Measurements from ENCODE around the gene C1orf167.

C1orf167 gene

DNA sequence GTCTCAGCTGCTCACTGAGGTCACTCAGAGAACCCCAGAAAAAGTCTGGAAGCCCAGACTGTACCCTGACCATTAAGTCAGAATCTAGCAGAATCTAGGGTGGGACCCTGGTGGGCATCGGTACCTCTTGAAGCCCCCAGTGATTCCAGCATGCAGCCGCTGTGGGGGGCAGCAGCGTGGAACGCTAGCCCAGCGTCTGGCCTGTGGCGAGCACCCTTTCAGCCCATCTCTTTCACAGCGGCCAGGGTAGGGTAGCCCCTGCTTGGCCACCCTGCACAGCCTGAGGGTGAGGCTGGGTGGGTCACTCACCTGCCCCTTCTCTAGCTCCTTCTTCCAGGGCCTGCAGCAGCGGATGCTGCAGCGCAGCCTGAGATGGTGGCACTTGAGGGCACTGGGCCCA lies 16.3 kb downstream of the C1orf167 start:
- H2AFZ ChIP-seq (ENCODE audit: low read depth, low read length): no peak overlapping the region
- no peaks in the 10 kb centered on the region for H3K36me3 ChIP-seq (ENCODE audit: insufficient read depth, low read length)
- no peaks in the 10 kb centered on the region for H3K9me3 ChIP-seq (ENCODE audit: low read length)
- H3K4me1 ChIP-seq (ENCODE audit: insufficient read depth, low read length): no peaks in the 10 kb centered on the region
- H3K4me3 ChIP-seq (ENCODE audit: low read length): no peak overlapping the region
- H3K27me3 ChIP-seq (ENCODE audit: insufficient read depth, low read length): peaks cover 16% of the 10 kb centered on the region

DNA sequence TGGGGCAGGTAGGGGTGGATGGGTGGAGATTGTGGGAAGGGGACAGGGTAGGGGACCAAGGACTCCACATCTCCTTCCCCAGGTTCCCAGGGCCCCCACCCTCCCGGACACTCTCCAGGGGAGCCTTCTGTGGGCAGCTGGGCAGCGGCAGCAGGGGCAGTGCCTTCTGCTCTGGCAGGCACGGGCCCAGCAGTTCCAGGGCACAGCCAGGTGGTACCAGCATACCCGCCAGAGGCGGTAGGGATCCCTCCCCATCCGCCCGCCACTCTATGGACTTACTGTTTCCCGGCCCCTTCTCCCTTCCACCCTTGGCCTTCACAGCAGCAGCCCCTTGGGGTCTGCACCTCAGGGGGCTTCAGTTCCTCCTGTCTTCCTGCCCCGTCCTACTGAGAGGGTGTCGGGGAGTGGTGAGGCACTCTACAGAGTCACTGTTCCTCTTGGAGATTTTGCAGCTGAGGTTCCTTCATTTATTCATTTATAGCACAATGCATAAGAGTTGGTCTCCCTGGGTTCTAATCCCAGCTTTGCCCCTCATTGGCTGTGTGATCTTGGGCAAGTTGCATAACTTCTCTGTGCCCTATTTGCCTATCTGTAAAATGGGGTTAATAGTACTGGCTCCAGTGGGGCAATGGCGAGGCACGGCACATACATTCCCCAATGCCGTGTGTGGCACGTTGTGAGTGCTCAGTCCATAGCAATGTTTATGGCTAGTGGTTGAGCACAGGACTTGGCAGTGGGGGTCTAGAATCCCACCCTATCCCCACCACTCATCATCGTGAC lies 17.0 kb downstream of the C1orf167 start:
- H3K36me3 ChIP-seq (ENCODE audit: insufficient read depth, low read length): no peaks in the 10 kb centered on the region
- no peak overlapping the region for H3K4me3 ChIP-seq (ENCODE audit: low read length)
- H2AFZ ChIP-seq (ENCODE audit: low read depth, low read length): no peak overlapping the region
- H3K9me3 ChIP-seq (ENCODE audit: low read length): no peaks in the 10 kb centered on the region
- no peaks in the 10 kb centered on the region for H3K4me1 ChIP-seq (ENCODE audit: insufficient read depth, low read length)
- H3K27me3 ChIP-seq (ENCODE audit: insufficient read depth, low read length): peaks cover 15% of the 10 kb centered on the region

DNA sequence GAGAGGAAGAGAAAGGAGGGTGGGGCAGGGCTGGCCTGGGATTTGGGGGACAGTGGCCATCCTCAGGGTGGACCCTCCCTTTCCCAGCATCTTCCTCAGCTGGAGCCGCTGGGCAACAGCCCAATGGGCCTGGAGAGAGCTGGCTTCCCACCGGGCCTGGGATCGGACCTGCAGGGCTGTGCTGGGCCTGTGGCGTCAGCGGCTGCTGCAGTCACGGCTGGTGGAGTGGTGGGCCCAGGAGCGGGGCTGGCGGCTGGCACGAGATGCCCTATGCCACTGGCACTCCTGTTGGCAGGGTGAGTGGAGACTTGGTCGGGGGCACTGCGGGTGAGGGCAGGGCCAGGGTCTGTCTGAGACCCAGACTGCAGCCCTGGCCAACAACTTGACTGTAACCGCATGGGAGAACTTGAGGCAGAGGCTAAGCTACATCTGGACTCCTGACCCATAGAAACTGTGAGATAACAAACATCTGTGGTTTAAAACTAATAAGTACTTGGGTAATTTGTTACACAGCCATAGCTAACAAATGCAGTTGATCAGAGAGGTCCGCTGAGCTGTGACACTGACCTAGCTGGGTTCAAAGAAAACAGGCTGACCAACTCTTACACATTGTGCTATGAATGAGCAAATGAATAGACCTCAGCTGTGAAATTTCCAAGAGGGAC lies 17.9 kb downstream of the C1orf167 start:
- no peak overlapping the region for H3K4me3 ChIP-seq (ENCODE audit: low read length)
- H3K36me3 ChIP-seq (ENCODE audit: insufficient read depth, low read length): no peaks in the 10 kb centered on the region
- peaks cover 10% of the 10 kb centered on the region for H3K27me3 ChIP-seq (ENCODE audit: insufficient read depth, low read length)
- H3K9me3 ChIP-seq (ENCODE audit: low read length): no peaks in the 10 kb centered on the region
- H2AFZ ChIP-seq (ENCODE audit: low read depth, low read length): no peak overlapping the region
- peaks cover 5% of the 10 kb centered on the region for H3K4me1 ChIP-seq (ENCODE audit: insufficient read depth, low read length)

DNA sequence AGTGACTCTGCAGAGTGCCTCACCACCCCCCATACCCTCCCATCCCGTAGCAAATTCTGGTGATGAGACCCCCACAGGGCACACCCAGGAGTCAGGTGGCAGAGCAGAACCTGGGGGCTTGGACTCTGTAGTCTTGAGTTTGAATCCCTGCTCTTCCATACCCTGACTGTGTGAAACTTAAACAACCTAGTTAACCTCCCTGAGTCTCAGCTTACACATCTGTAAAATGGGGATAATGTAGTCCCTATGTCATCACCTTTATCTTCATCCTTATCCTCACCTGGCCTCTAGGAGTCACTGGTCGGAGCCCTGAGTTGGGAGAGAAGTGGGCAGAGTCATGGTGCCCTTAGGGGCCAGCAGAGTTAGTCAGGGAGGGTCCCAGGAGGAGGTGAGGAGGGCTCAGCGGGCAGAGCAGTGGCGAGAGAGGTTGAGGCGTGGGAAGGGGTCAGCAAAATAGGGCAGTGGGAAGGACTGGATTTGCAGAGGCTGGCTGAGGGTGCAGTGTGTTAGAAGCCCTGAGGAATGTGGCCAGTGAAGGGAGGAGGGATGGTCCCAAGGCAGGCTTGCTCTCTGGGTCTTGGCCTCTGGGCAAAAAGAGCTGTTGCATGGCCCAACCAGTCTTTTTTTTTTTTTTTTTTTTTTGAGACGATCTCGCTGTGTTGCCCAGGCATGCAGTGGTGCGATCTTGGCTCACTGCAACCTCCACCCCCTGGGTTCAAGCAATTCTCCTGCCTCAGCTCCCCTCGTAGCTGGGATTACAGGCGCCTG lies 18.6 kb downstream of the C1orf167 start:
- peaks cover 7% of the 10 kb centered on the region for H3K4me1 ChIP-seq (ENCODE audit: insufficient read depth, low read length)
- H2AFZ ChIP-seq (ENCODE audit: low read depth, low read length): no peak overlapping the region
- no peak overlapping the region for H3K4me3 ChIP-seq (ENCODE audit: low read length)
- H3K9me3 ChIP-seq (ENCODE audit: low read length): no peaks in the 10 kb centered on the region
- peaks cover 7% of the 10 kb centered on the region for H3K27me3 ChIP-seq (ENCODE audit: insufficient read depth, low read length)
- no peaks in the 10 kb centered on the region for H3K36me3 ChIP-seq (ENCODE audit: insufficient read depth, low read length)

DNA sequence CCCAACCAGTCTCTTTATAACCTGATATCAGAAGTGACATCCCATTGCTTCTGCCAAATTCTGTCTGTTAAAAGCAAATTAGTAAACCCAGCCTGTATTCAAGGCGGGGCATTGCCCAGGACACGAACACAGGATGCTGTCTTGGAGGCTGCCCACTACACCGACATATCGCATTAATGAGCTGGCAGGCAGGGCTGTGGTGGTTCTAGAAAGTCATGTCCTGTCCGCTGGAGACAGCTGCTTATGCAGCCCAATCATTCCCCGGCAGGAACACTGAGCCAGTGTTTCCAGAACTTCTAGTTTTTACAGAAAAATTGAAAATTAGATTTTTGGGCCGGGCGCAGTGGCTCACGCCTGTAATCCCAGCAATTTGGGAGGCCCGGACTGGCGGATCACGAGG lies 19.3 kb downstream of the C1orf167 start:
- no peak overlapping the region for H3K4me3 ChIP-seq (ENCODE audit: low read length)
- H2AFZ ChIP-seq (ENCODE audit: low read depth, low read length): no peak overlapping the region
- peaks cover 7% of the 10 kb centered on the region for H3K4me1 ChIP-seq (ENCODE audit: insufficient read depth, low read length)

DNA sequence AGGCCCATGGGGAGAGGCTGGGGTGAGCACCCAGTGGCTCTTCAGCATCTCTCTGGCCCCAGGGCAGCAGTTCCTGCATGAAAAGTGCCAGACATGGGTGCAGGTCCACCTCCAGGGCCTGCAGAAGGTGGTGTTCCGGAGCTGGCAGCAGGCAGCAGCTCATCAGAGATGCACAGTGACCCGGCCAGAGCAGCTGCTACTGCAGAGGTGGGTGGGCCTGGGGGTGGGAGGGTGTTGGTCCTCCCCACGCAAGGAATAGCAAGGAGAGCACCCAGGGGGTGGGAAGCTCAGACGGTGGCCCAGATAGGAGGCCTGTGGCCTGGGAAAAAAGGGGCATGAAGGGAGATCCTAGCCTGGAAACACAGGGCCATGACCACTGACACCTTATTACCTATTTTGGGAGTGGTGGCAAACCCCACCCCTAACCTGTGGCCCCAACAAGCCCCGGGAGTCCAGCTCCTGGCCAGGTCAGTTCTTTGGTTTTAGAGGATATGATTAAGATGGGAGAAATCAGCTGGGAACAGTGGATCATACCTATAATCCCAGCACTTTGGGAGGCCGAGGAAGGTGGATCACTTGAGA lies 20.2 kb downstream of the C1orf167 start:
- Histone ChIP-seq H3K36me3 (ENCODE audit: insufficient read depth, low read length) (no peaks in the 10 kb centered on the region), H3K4me1 (ENCODE audit: insufficient read depth, low read length) (peaks cover 7% of the 10 kb centered on the region), H3K4me3 (ENCODE audit: low read length) (no peak overlapping the region), H3K27me3 (ENCODE audit: insufficient read depth, low read length) (peaks cover 3% of the 10 kb centered on the region), H2AFZ (ENCODE audit: low read depth, low read length) (no peak overlapping the region), H3K9me3 (ENCODE audit: low read length) (no peaks in the 10 kb centered on the region)

More for the DNA sequence above, 19.3 kb downstream of the C1orf167 start:
- H3K27me3 ChIP-seq (ENCODE audit: insufficient read depth, low read length): peaks cover 6% of the 10 kb centered on the region
- no peaks in the 10 kb centered on the region for H3K9me3 ChIP-seq (ENCODE audit: low read length)
- H3K36me3 ChIP-seq (ENCODE audit: insufficient read depth, low read length): no peaks in the 10 kb centered on the region

DNA sequence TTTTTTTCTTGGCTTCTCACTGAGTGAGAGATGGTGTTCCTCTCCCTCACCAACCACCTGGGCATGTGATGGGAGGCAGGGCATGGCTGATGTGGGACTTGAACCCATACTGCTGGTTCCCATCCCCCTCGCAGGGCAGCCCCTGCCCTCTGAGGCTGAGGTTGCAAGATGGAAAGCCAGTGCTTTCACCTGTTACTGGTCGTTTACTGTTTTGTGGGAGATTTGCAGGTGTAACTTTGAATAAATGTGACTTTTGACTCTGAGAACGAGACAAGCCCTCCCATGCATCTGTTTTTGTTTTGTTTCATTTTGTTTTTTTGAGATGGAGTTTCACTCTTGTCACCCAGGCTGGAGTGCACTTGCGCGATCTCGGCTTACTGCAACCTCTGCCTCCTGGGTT lies 21.6 kb downstream of the C1orf167 start:
- Histone ChIP-seq H3K4me3 (ENCODE audit: low read length) (no peak overlapping the region), H3K4me1 (ENCODE audit: insufficient read depth, low read length) (peaks cover 14% of the 10 kb centered on the region), H3K9me3 (ENCODE audit: low read length) (no peaks in the 10 kb centered on the region), H3K36me3 (ENCODE audit: insufficient read depth, low read length) (no peaks in the 10 kb centered on the region), H3K27me3 (ENCODE audit: insufficient read depth, low read length) (peaks cover 3% of the 10 kb centered on the region), H2AFZ (ENCODE audit: low read depth, low read length) (no peak overlapping the region)

DNA sequence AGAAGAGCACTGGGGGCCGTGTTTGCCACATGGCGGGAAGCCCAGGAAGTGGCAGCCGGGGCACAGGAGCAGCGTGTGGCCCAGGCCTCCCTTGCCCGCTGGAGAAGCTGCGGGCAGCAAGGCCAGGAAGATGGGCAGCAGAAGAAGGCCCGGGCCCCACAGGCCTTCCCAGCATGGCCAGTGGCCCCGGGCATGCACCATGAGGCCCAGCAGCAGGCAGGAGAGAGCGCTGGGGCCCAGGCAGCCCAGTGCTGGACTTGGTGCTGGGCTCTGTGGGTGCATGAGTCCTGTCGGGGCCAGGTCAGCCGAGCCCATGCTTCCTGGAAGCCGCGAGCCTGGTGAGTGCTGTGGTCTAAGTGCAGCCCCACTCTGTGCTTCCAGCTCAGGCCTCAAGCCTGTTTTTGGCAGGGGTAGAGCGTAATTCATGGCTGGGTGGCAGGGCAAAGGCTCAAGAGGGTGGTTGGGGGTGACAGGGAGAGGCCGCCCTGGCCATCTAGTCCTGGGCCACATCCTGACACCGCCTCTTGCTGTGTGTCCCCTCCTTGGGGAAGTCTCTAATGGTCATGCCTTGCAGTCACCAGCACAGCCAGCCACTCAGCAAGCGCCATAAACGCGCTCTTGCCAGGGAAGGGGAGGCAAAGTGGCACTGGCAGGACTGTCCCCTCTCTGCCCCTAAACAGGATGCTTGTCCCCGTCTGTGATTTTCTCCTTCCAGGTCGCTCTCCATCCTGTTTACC lies 22.4 kb downstream of the C1orf167 start:
- H3K27me3 ChIP-seq (ENCODE audit: insufficient read depth, low read length): peaks cover 3% of the 10 kb centered on the region
- no peaks in the 10 kb centered on the region for H3K36me3 ChIP-seq (ENCODE audit: insufficient read depth, low read length)
- H3K4me3 ChIP-seq (ENCODE audit: low read length): no peak overlapping the region
- no peaks in the 10 kb centered on the region for H3K9me3 ChIP-seq (ENCODE audit: low read length)
- peaks cover 23% of the 10 kb centered on the region for H3K4me1 ChIP-seq (ENCODE audit: insufficient read depth, low read length)
- peak overlapping the region; percentile 27 for H2AFZ ChIP-seq (ENCODE audit: low read depth, low read length)

DNA sequence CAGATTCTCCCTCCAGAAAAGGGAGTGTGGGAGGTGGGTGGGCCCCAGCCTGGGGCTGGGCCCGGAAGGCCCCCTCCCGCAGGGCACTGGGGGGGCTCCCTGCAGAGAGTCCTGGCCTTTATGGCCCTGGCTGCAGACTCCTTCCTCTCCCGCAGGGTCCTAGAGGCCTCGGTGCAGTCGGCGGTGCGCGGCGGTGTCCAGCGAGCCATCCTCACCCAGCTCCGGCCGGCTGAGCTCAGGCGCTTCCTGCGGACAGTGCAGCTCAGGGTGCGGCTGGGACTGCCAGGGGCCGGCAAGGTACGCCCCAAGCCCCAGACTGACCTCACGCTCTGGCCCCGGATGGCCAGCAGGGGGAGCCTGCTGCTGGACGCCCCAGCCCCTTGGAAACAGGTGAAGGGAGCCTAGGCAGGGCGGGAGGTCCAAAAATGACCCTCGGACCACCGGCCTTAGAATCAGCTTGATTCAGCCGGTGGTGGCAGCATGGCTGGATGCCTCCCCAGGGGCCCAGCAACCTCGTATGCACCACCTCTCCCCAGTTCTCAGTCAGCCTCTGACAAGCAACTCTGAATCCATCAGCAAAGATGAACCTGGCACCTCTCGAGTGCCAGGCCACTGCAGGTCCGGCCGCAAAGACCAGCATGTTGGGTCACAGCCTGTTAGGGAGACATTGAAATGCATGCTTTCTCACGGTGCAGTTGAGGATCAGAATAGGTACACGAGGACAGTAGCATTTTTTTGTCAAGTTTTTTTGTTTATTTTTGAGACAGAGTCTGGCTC lies 23.2 kb downstream of the C1orf167 start:
- Histone ChIP-seq H3K4me3 (ENCODE audit: low read length) (no peak overlapping the region), H3K4me1 (ENCODE audit: insufficient read depth, low read length) (peaks cover 30% of the 10 kb centered on the region), H3K36me3 (ENCODE audit: insufficient read depth, low read length) (no peaks in the 10 kb centered on the region)

DNA sequence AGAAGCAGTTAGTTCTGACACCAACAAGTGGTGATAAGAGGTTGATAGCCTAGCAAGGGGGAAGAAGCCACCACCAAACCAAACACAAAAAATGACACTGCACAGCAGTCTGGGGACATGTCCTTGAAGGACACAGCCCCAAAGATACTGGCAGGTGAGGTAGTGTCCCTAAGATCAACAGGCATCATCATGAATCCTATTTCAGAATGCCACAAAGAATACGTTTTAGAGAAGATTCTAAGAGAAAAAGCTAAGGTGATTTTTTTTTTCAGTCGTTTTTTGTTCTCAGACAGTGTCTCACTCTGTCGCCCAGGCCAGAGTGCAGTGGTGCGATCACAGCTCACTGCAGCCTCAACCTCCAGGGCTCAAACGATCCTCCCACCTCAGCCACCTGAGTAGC lies 24.2 kb downstream of the C1orf167 start:
- no peaks in the 10 kb centered on the region for H3K9me3 ChIP-seq (ENCODE audit: low read length)
- peaks cover 30% of the 10 kb centered on the region for H3K4me1 ChIP-seq (ENCODE audit: insufficient read depth, low read length)
- peaks cover 3% of the 10 kb centered on the region for H3K27me3 ChIP-seq (ENCODE audit: insufficient read depth, low read length)
- H2AFZ ChIP-seq (ENCODE audit: low read depth, low read length): no peak overlapping the region
- no peak overlapping the region for H3K4me3 ChIP-seq (ENCODE audit: low read length)
- peaks cover 4% of the 10 kb centered on the region for H3K36me3 ChIP-seq (ENCODE audit: insufficient read depth, low read length)

More for the DNA sequence above, 23.2 kb downstream of the C1orf167 start:
- Histone ChIP-seq H3K27me3 (ENCODE audit: insufficient read depth, low read length) (peaks cover 3% of the 10 kb centered on the region), H2AFZ (ENCODE audit: low read depth, low read length) (peak overlapping the region; percentile 27), H3K9me3 (ENCODE audit: low read length) (no peaks in the 10 kb centered on the region)

DNA sequence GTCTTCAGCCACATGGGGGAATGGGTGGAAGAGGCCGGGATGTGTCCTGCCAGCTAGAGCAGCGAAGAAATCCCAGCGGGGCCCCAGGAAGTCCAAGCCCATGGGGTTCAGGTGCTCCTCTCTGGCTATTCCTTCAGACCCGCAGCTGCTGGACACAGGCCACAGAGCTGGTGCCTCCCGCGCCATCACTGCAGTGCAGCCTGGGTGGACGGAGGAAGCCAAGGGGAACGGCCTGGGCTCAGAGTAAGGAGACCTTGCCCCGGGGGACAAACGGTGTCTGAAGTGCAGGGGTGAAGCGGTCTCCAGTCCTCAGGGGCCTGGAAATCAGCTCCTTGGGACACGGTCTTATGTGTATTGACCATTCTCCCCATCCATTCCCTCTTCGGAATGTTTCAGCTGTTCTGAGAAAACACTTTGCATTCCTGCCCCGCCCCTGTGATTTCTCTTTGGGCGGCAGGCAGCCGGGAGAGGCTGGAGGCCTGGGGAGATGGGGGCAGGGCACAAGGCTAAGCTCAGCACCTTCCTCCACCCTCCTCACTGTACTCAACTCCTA lies 25.3 kb downstream of the C1orf167 start:
- no peak overlapping the region for H3K4me3 ChIP-seq (ENCODE audit: low read length)
- peaks cover 30% of the 10 kb centered on the region for H3K4me1 ChIP-seq (ENCODE audit: insufficient read depth, low read length)

More for the DNA sequence above, 25.3 kb downstream of the C1orf167 start:
- Histone ChIP-seq H2AFZ (ENCODE audit: low read depth, low read length) (no peak overlapping the region), H3K36me3 (ENCODE audit: insufficient read depth, low read length) (peaks cover 4% of the 10 kb centered on the region), H3K9me3 (ENCODE audit: low read length) (no peaks in the 10 kb centered on the region), H3K27me3 (ENCODE audit: insufficient read depth, low read length) (peaks cover 3% of the 10 kb centered on the region)
